Subcutaneous adipose tissue (tissue), 4 donors: ENCODE data around the gene RCOR2. TPM values are rescaled to one million over a fixed set of nuclear protein-coding genes. Genes with fewer than 3 reads are reported as not detected.

Experiments
- total RNA-seq, 4 donors: library from RNA; depleted of rRNA; stranded (reverse); fragments of >200 nt; gene quantifications; one replicate each; pipeline ENCODE4 v1.1.0, GENCODE V29; 2016
- TF ChIP-seq, protein P1 (sequence below): fragments of 450-650 bp; IDR thresholded peaks from one replicate; pipeline ENCODE4 v1.5.1; 2016; ENCODE audit warnings: low read depth, mild to moderate bottlenecking, control low read depth, antibody characterized with exemption, moderate library complexity

Gene RCOR2
- total RNA-seq, 4 donors from 2014 or later = 0.88 TPM; not detected in 3

DNA sequence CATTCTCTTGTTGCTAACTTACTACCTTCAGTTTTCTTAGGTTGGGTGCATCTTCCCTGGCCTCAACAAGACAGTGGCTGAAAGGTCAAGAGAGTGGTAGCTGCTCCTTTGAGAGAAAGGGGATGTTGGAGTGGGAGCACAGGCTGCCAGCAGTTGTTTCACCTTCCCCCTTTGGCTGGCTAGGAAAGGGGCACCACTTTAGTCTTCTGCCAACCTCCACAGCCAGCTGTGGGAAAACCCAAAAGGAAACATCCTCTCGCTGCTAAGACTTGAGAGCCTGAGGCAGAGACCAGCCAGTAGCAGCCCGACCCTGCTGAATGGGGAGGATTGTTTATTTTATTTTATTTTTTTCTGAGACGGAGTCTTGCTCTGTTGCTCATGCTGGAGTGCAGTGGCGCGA lies 43.7 kb downstream of the RCOR2 start:
- TF ChIP-seq, protein P1, sequence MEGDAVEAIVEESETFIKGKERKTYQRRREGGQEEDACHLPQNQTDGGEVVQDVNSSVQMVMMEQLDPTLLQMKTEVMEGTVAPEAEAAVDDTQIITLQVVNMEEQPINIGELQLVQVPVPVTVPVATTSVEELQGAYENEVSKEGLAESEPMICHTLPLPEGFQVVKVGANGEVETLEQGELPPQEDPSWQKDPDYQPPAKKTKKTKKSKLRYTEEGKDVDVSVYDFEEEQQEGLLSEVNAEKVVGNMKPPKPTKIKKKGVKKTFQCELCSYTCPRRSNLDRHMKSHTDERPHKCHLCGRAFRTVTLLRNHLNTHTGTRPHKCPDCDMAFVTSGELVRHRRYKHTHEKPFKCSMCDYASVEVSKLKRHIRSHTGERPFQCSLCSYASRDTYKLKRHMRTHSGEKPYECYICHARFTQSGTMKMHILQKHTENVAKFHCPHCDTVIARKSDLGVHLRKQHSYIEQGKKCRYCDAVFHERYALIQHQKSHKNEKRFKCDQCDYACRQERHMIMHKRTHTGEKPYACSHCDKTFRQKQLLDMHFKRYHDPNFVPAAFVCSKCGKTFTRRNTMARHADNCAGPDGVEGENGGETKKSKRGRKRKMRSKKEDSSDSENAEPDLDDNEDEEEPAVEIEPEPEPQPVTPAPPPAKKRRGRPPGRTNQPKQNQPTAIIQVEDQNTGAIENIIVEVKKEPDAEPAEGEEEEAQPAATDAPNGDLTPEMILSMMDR = no peak

DNA sequence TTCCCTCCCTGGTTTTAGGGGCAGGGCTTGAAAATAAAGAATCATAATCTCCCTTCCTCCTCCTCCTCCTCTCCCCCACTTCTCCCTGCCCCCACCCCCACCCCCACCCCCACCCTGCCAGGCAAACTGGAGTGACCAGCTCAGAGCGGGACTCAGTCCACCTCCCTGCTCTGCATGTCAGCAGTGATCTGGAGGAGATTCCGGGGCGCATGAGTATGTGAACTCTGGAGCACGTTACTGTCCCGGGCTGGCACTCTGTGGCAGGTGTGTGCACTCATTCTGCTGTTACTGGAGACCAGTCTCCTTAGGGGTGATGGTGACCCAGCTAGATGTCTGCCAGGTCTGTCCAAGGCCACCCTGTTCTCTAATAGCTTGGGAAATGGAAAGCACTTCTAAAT lies 44.2 kb downstream of the RCOR2 start:
- TF ChIP-seq, protein P1 = no peak

DNA sequence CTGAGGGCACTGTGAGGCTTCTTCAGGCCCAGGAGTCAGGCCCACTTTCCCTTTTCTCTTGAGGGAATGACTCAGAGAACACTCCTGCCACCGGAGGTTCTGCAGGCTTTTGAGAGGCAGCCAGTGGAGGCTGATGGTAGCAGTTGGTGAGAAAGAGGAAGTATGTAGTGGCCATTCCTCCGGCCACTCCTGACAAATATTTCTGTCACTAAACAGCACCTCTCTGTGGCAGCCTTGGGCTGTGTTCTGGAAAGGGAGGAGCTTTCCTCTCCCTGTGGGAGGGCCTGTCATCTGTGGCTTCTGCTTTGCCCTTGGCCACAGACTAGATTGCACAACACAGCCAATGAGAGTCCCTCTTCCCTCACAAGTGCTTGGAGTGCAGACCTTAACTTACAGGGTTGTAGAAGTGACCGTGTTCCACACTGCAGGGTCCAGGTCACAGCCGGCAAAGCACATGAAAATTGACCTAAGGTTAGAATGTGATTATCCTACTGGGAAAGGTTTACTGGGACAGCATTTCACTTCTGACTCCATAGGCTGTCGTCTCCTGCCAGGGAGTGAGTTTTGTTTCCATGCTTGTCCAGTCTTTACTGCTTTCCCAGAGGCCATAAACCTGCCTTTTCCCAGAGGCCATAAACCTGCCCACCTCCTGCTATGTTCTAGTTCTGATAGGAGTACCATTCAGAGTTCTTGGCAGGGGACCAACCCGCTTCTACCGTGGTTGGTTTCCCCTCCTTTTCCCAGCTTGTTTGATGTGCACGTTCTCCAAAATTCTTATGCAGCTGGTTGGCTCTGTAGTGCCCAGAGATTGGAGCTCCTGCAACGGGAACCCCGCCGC lies 44.8 kb downstream of the RCOR2 start:
- TF ChIP-seq, protein P1 = no peak

DNA sequence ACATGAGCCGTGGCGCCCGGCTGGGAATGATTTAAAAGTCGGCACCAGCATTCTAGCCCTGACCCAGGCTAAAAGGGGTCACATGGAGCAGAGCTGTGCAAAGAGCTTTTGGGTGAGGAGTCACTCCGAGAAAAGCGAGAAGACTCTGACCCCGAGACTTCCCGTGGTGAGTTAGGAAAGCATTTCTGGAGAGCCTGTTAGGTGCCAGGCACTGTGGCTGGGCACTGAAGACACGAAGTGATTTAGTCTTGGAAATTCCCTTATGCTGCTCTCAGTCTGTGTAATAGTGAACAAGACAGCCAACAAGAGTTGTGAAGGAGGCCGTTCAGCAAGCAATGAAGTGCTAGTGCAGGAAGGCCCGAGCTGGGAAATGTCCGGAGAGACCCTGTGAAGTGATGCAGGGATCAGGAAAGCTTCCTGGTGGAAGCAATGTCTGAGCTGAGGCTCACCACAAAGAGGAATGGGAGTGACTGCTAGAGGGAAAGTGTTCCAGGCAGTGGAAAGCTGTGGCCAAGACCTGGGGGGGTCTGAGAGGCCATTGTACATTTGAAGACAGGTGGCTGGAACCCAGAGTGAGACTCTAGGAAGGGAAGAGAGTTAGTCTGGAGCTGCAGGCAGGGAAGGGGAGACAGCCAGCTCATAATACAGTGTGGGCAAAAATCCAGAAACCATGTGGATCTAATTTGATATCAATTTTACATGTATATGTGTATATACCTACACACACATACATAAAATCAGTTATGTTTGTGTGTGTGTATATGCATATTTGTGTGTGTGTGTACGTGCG lies 46.4 kb downstream of the RCOR2 start:
- TF ChIP-seq, protein P1 = no peak

DNA sequence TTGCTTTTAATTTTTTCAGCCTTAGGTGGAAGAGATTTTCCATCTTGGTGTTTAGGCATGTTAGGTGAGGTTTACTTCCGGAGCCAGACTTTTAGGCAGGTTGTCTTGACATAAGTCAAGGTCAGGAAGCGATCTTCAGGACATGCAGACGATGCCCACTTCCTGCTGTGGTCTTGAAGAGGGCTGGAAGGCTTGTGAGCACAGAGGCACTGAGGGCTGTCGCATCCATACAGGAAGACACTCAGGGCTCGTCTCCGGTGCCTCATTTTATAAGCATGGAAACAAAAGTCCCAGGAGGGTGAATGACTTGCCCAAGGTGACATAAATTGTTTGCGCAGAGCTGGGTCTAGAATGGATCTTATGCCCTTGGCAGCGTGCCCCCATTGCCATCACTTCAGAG lies 47.3 kb downstream of the RCOR2 start:
- TF ChIP-seq, protein P1 = no peak

DNA sequence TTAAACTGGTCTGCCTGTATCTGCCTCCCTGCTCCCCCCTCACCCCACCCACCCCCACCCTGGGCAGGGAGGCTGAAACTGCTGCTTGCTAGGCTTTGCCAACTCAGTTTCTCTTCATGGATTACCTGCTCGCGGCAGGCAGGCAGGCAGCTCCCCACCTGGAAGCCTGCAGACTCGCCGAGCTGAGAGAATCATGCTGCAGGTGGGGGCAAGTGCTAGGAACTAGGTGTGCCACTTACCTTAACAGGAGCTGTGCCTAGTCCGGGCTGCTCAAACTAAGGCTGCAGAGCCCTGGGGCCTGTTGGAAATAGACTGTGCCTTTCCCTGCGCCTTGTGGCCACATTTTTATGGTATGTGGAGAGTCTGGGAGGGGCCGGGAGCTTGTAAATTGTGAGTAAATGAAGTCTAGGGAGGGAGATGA lies 47.8 kb downstream of the RCOR2 start:
- TF ChIP-seq, protein P1 = no peak

DNA sequence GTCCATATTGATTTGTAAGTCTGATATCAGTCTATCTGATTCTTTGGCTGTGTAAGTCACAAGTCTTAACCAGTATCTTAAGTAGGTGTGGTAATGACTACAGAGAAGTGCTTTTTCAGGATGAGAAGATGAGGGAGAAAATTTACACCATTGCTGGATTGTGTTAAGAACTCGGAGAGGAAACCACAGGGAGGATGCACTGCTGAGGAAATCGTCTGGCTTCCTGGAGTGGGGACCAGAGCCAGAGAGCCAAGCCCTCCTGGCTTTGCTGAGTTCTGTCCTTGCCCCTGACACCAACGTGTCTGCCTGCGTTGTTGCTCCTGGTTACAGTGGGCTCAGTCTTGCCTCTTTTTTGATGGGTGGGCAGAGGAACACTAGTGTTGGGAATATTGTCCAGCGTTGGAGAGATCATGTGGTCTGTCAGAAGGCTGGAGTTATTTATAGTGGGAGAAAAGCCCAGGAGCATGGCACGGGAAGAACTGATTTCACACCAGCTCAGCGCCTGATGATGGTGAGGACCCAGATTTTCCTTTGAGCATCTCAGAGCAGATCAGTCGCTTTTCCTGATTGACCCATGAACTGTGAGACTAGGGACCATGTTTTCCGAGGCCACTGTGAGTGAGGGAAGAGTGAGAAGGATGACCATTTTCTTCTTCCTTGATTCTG lies 48.4 kb downstream of the RCOR2 start:
- TF ChIP-seq, protein P1 = no peak
